Measurements from ENCODE around the gene SEC14L2.
A peak's percentile ranks its signal among the peaks of the same experiment; 100 is the strongest.

Gene SEC14L2

GRCh38 chr22:30392661-30393321 is 4.0 kb upstream of the SEC14L2 start:
- no peak overlapping the region for H3K23ac ChIP-seq (ENCODE audit: low read length)
- H3K79me2 ChIP-seq (ENCODE audit: control insufficient read depth, insufficient read depth, low read length, poor library complexity) = no peaks in the 10 kb centered on the region
- no CpG with 5 or more reads among the region's 9 CpGs for WGBS (ENCODE audit: extremely low coverage, insufficient coverage, insufficient read length)
- H3K9me3 ChIP-seq (ENCODE audit: insufficient read depth, low read depth, low read length) = peaks cover 5% of the 10 kb centered on the region
- no peak overlapping the region for H3K4ac ChIP-seq (ENCODE audit: low read depth, low read length)
- H3K27me3 ChIP-seq (ENCODE audit: insufficient read depth, low read length) = peaks cover 10% of the 10 kb centered on the region
- no peak overlapping the region for H3K14ac ChIP-seq (ENCODE audit: low read length)
- no peak overlapping the region for H4K8ac ChIP-seq (ENCODE audit: low read depth, low read length)
- H3K79me1 ChIP-seq (ENCODE audit: low read length) = no peaks in the 10 kb centered on the region
- H3K4me1 ChIP-seq (ENCODE audit: control insufficient read depth in 1 of 2, insufficient read depth in 2 of 2, low read length in 2 of 2) = peaks cover 0 to 3% of the 10 kb centered on the region in 2 experiments
- H2BK120ac ChIP-seq (ENCODE audit: insufficient read depth, low read length, poor library complexity) = no peak overlapping the region
- no peak overlapping the region for H3K4me2 ChIP-seq (ENCODE audit: low read length)
- no peak overlapping the region for H4K12ac ChIP-seq (ENCODE audit: low read depth, low read length)
- H3K9ac ChIP-seq (ENCODE audit: low read length) = no peak overlapping the region
- H3K18ac ChIP-seq (ENCODE audit: low read length) = no peak overlapping the region
- no peak overlapping the region for H2BK12ac ChIP-seq (ENCODE audit: low read length)
- H3K27ac ChIP-seq (ENCODE audit: low read depth, low read length) = no peak overlapping the region
- no peak overlapping the region for H2AFZ ChIP-seq (ENCODE audit: insufficient read depth, low read length, poor library complexity)
- H3K36me3 ChIP-seq (ENCODE audit: control insufficient read depth in 1 of 2, insufficient read depth in 2 of 2, low read length in 2 of 2) = no peaks in the 10 kb centered on the region
- no peak for DNase-seq
- H3K4me3 ChIP-seq (ENCODE audit: low read depth, low read length) = no peak overlapping the region
- no peak overlapping the region for H4K91ac ChIP-seq (ENCODE audit: low read depth, low read length)
- H2AK5ac ChIP-seq (ENCODE audit: low read length) = no peak overlapping the region
- H2BK5ac ChIP-seq (ENCODE audit: low read depth, low read length, poor library complexity) = no peak overlapping the region

GRCh38 chr22:30393322-30393680 is 3.5 kb upstream of the SEC14L2 start:
- no peak overlapping the region for H3K9ac ChIP-seq (ENCODE audit: low read length)
- DNase-seq = no peak
- H3K14ac ChIP-seq (ENCODE audit: low read length) = no peak overlapping the region
- H4K12ac ChIP-seq (ENCODE audit: low read depth, low read length) = no peak overlapping the region
- no peak overlapping the region for H2AFZ ChIP-seq (ENCODE audit: insufficient read depth, low read length, poor library complexity)
- H4K91ac ChIP-seq (ENCODE audit: low read depth, low read length) = no peak overlapping the region
- no peak overlapping the region for H3K4me3 ChIP-seq (ENCODE audit: low read depth, low read length)
- H3K9me3 ChIP-seq (ENCODE audit: insufficient read depth, low read depth, low read length) = peaks cover 5% of the 10 kb centered on the region
- H3K27me3 ChIP-seq (ENCODE audit: insufficient read depth, low read length) = peaks cover 10% of the 10 kb centered on the region
- no peak overlapping the region for H2BK120ac ChIP-seq (ENCODE audit: insufficient read depth, low read length, poor library complexity)
- no peak overlapping the region for H2AK5ac ChIP-seq (ENCODE audit: low read length)
- no CpG with 5 or more reads among the region's 7 CpGs for WGBS (ENCODE audit: extremely low coverage, insufficient coverage, insufficient read length)
- H2BK12ac ChIP-seq (ENCODE audit: low read length) = no peak overlapping the region
- no peak overlapping the region for H3K23ac ChIP-seq (ENCODE audit: low read length)
- H3K18ac ChIP-seq (ENCODE audit: low read length) = no peak overlapping the region
- H3K4me1 ChIP-seq (ENCODE audit: control insufficient read depth in 1 of 2, insufficient read depth in 2 of 2, low read length in 2 of 2) = peaks cover 0 to 3% of the 10 kb centered on the region in 2 experiments
- no peak overlapping the region for H3K4ac ChIP-seq (ENCODE audit: low read depth, low read length)
- H4K8ac ChIP-seq (ENCODE audit: low read depth, low read length) = no peak overlapping the region
- H3K36me3 ChIP-seq (ENCODE audit: control insufficient read depth in 1 of 2, insufficient read depth in 2 of 2, low read length in 2 of 2) = no peaks in the 10 kb centered on the region
- no peak overlapping the region for H3K27ac ChIP-seq (ENCODE audit: low read depth, low read length)
- no peak overlapping the region for H3K4me2 ChIP-seq (ENCODE audit: low read length)
- H3K79me1 ChIP-seq (ENCODE audit: low read length) = no peaks in the 10 kb centered on the region
- H2BK5ac ChIP-seq (ENCODE audit: low read depth, low read length, poor library complexity) = no peak overlapping the region
- H3K79me2 ChIP-seq (ENCODE audit: control insufficient read depth, insufficient read depth, low read length, poor library complexity) = no peaks in the 10 kb centered on the region

GRCh38 chr22:30393885-30394284 is 2.9 kb upstream of the SEC14L2 start:
- H4K91ac ChIP-seq (ENCODE audit: low read depth, low read length) = no peak overlapping the region
- H3K27ac ChIP-seq (ENCODE audit: low read depth, low read length) = no peak overlapping the region
- DNase-seq = no peak
- no peak overlapping the region for H4K8ac ChIP-seq (ENCODE audit: low read depth, low read length)
- no peaks in the 10 kb centered on the region for H3K79me1 ChIP-seq (ENCODE audit: low read length)
- no peak overlapping the region for H2AFZ ChIP-seq (ENCODE audit: insufficient read depth, low read length, poor library complexity)
- H3K9ac ChIP-seq (ENCODE audit: low read length) = no peak overlapping the region
- no peak overlapping the region for H3K14ac ChIP-seq (ENCODE audit: low read length)
- H2BK120ac ChIP-seq (ENCODE audit: insufficient read depth, low read length, poor library complexity) = no peak overlapping the region
- H3K79me2 ChIP-seq (ENCODE audit: control insufficient read depth, insufficient read depth, low read length, poor library complexity) = no peaks in the 10 kb centered on the region
- H3K4ac ChIP-seq (ENCODE audit: low read depth, low read length) = no peak overlapping the region
- H3K4me3 ChIP-seq (ENCODE audit: low read depth, low read length) = no peak overlapping the region
- H2BK12ac ChIP-seq (ENCODE audit: low read length) = no peak overlapping the region
- peaks cover 5% of the 10 kb centered on the region for H3K9me3 ChIP-seq (ENCODE audit: insufficient read depth, low read depth, low read length)
- no peak overlapping the region for H3K18ac ChIP-seq (ENCODE audit: low read length)
- H2AK5ac ChIP-seq (ENCODE audit: low read length) = no peak overlapping the region
- H3K36me3 ChIP-seq (ENCODE audit: control insufficient read depth in 1 of 2, insufficient read depth in 2 of 2, low read length in 2 of 2) = no peaks in the 10 kb centered on the region
- H3K23ac ChIP-seq (ENCODE audit: low read length) = no peak overlapping the region
- peaks cover 10% of the 10 kb centered on the region for H3K27me3 ChIP-seq (ENCODE audit: insufficient read depth, low read length)
- H4K12ac ChIP-seq (ENCODE audit: low read depth, low read length) = no peak overlapping the region
- H3K4me1 ChIP-seq (ENCODE audit: control insufficient read depth in 1 of 2, insufficient read depth in 2 of 2, low read length in 2 of 2) = peaks cover 0 to 3% of the 10 kb centered on the region in 2 experiments
- no peak overlapping the region for H3K4me2 ChIP-seq (ENCODE audit: low read length)
- WGBS (ENCODE audit: extremely low coverage, insufficient coverage, insufficient read length) = no CpG with 5 or more reads among the region's 3 CpGs
- no peak overlapping the region for H2BK5ac ChIP-seq (ENCODE audit: low read depth, low read length, poor library complexity)

GRCh38 chr22:30397656-30398635 is 1.1 kb downstream of the SEC14L2 start:
- Histone ChIP-seq H2AK5ac (ENCODE audit: low read length) (no peak overlapping the region), H3K4me1 (ENCODE audit: control insufficient read depth in 1 of 2, insufficient read depth in 2 of 2, low read length in 2 of 2) (peaks cover 0 to 6% of the 10 kb centered on the region in 2 experiments), H2BK5ac (ENCODE audit: low read depth, low read length, poor library complexity) (no peak overlapping the region), H3K79me2 (ENCODE audit: control insufficient read depth, insufficient read depth, low read length, poor library complexity) (no peaks in the 10 kb centered on the region), H4K91ac (ENCODE audit: low read depth, low read length) (no peak overlapping the region), H2BK12ac (ENCODE audit: low read length) (no peak overlapping the region), H3K27ac (ENCODE audit: low read depth, low read length) (no peak overlapping the region), H3K14ac (ENCODE audit: low read length) (no peak overlapping the region), H3K9ac (ENCODE audit: low read length) (no peak overlapping the region), H3K27me3 (ENCODE audit: insufficient read depth, low read length) (peaks cover 10% of the 10 kb centered on the region), H3K4me2 (ENCODE audit: low read length) (peak overlapping the region; percentile 91), H3K4me3 (ENCODE audit: low read depth, low read length) (no peak overlapping the region), H2BK120ac (ENCODE audit: insufficient read depth, low read length, poor library complexity) (no peak overlapping the region), H3K4ac (ENCODE audit: low read depth, low read length) (no peak overlapping the region), H3K23ac (ENCODE audit: low read length) (no peak overlapping the region), H3K9me3 (ENCODE audit: insufficient read depth, low read depth, low read length) (no peaks in the 10 kb centered on the region), H3K79me1 (ENCODE audit: low read length) (no peaks in the 10 kb centered on the region), H3K18ac (ENCODE audit: low read length) (no peak overlapping the region), H3K36me3 (ENCODE audit: control insufficient read depth in 1 of 2, insufficient read depth in 2 of 2, low read length in 2 of 2) (no peaks in the 10 kb centered on the region), H4K12ac (ENCODE audit: low read depth, low read length) (no peak overlapping the region), H4K8ac (ENCODE audit: low read depth, low read length) (no peak overlapping the region), H2AFZ (ENCODE audit: insufficient read depth, low read length, poor library complexity) (no peak overlapping the region)
- WGBS (ENCODE audit: extremely low coverage, insufficient coverage, insufficient read length) = no CpG with 5 or more reads among the region's 11 CpGs
- DNase-seq = no peak

Measured in trophoblast cell (in vitro differentiated cells and primary cell).